Upper lobe of left lung (tissue), 6 donors: ENCODE results near the gene PPEF2. TPM values are rescaled to one million over a fixed set of nuclear protein-coding genes. Genes with fewer than 3 reads are reported as not detected.
A peak's percentile ranks its signal among the peaks of the same experiment; 100 is the strongest.

Experiments used
- ATAC-seq, 2 donors: fragments of 200-7000 bp; cut with Tn5 transposase; one replicate each; pipeline ENCODE4 v1.9.1; 2022; ENCODE audit warnings: mild to moderate bottlenecking in 2 of 2, moderate library complexity in 2 of 2; ENCODE audit not compliant: low FRiP score in 2 of 2
- DNase-seq, 2 donors: peaks; one replicate each; pipeline ENCODE4 v3.0.0-alpha.2; 2019 to 2020
- H3K27ac ChIP-seq, 4 donors: fragments of 200-600 bp; sonication (generic); one replicate each; pipeline ENCODE4 v1.5.1; 2016 to 2019
- H3K27me3 ChIP-seq, 4 donors: fragments of 200-600 bp; sonication (generic); one replicate each; pipeline ENCODE4 v1.5.1; 2017 to 2019
- H3K36me3 ChIP-seq, 4 donors: fragments of 200-600 bp; sonication (generic); one replicate each; pipeline ENCODE4 v1.5.1; 2016 to 2019
- H3K4me1 ChIP-seq, 4 donors: fragments of 200-600 bp; sonication (generic); one replicate each; pipeline ENCODE4 v1.5.1; 2018 to 2019
- H3K4me3 ChIP-seq, 4 donors: fragments of 200-600 bp; sonication (generic); one replicate each; pipeline ENCODE4 v1.5.1; 2017 to 2019; ENCODE audit warnings: mild to moderate bottlenecking in 2 of 4, moderate library complexity in 1 of 4
- H3K9me3 ChIP-seq, 4 donors: fragments of 200-600 bp; sonication (generic); one replicate each; pipeline ENCODE4 v1.5.1; 2018 to 2019
- EP300 ChIP-seq, 4 donors: sonication (generic); formaldehyde crosslinking; IDR thresholded peaks; one replicate each; pipeline ENCODE4 v1.5.1; 2017; ENCODE audit warnings: antibody characterized with exemption in 4 of 4, control low read depth in 2 of 4
- POLR2A ChIP-seq, 4 donors: fragments of 450-650 bp; IDR thresholded peaks; one replicate each; pipeline ENCODE4 v1.5.1; 2016 to 2017; ENCODE audit warnings: antibody characterized with exemption in 4 of 4, mild to moderate bottlenecking in 2 of 4
- POLR2AphosphoS5 ChIP-seq, 2 donors: sonication (generic); formaldehyde crosslinking; IDR thresholded peaks; one replicate each; pipeline ENCODE4 v1.5.1; 2017; ENCODE audit warnings: antibody characterized with exemption in 2 of 2
- WGBS, 2 donors: methylation state at CpG; one replicate each; pipeline ENCODE4 v1.1.5; 2017 to 2018; 5-methylcytosine and 5-hydroxymethylcytosine counted together
- total RNA-seq, 6 donors: library from RNA; depleted of rRNA in 4 of 6; stranded (reverse); fragments of >200 nt in 4 of 6; gene quantifications; one replicate each; pipeline versions ENCODE4 v1.1.0 to v1.2.1, GENCODE V29; 2016 to 2021
- TF ChIP-seq, protein P1 (sequence below), 6 experiments: fragments of 450-650 bp in 4 of 6; fragments of 200-600 bp in 2 of 6; sonication (generic) in 2 of 6; IDR thresholded peaks; one replicate each; pipeline ENCODE4 v1.5.1; 2016 to 2019; ENCODE audit warnings: antibody characterized with exemption in 6 of 6
- donor health status: DM: no; HTN: no; CAD: no; lungs with moderate emphysema.
- donor health status: DM: no; HTN: yes; CAD: no; lungs with severe emphysema.

The PPEF2 gene
- total RNA-seq, 6 donors from 2014 or later: not detected

DNA sequence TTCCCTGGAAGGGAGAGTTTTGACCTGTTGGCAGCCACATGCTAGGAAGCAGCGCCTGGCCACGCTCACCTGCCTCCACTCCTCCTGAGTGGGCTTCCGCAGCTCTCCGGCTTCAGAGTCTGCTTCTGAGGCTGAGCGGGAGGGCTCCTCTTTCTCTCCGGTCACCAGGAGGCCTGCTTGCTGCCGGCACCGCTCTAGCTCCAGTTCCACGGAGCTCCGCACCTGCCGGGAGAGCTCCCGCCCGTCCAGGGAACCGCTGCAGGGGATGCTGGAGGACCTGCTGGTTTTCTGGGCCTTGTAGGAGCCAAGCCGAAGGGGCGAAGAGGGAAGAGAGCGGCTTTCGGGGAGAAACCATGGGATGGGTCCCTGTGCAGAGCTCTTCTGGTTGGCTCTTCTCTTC is 26.0 kb downstream of the PPEF2 start:
- peak in 1 of 2 donors; percentile 55 for DNase-seq
- no peaks in the 10 kb centered on the region for H3K27me3 ChIP-seq
- TF ChIP-seq, protein P1, sequence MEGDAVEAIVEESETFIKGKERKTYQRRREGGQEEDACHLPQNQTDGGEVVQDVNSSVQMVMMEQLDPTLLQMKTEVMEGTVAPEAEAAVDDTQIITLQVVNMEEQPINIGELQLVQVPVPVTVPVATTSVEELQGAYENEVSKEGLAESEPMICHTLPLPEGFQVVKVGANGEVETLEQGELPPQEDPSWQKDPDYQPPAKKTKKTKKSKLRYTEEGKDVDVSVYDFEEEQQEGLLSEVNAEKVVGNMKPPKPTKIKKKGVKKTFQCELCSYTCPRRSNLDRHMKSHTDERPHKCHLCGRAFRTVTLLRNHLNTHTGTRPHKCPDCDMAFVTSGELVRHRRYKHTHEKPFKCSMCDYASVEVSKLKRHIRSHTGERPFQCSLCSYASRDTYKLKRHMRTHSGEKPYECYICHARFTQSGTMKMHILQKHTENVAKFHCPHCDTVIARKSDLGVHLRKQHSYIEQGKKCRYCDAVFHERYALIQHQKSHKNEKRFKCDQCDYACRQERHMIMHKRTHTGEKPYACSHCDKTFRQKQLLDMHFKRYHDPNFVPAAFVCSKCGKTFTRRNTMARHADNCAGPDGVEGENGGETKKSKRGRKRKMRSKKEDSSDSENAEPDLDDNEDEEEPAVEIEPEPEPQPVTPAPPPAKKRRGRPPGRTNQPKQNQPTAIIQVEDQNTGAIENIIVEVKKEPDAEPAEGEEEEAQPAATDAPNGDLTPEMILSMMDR (IDR thresholded peaks at IDR 0.05): no peak
- TF ChIP-seq POLR2A (IDR thresholded peaks at IDR 0.05) (no peak), POLR2AphosphoS5 (IDR thresholded peaks at IDR 0.05) (no peak)
- no peak for ATAC-seq
- H3K4me1 ChIP-seq: no peaks in the 10 kb centered on the region
- 90 to 92% methylated on average over 9 to 18 of the region's 18 CpGs for WGBS, 2 donors
- H3K9me3 ChIP-seq: no peaks in the 10 kb centered on the region
- H3K27ac ChIP-seq: no peak overlapping the region
- H3K36me3 ChIP-seq: no peaks in the 10 kb centered on the region
- H3K4me3 ChIP-seq: no peak overlapping the region

DNA sequence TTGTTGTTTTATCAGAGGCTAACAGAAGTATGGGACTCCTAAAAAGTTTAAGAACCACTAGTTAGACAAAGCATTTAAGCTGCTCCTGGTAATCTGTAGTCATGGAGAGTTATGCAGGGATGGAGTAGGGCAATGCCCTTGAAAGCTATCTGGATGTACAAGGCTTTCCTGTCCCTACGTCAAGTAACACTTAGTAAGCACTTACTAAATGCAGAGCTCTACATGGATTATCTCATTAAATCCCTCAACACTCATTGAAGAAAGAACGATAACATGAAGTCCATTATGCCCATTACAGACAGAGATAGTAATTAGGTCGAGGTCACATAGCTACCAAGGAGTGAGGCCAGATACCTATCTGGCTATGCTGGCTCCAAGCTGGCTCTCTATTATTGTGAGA is 33.2 kb downstream of the PPEF2 start:
- Histone ChIP-seq H3K27ac (no peak overlapping the region), H3K4me1 (no peaks in the 10 kb centered on the region), H3K36me3 (no peaks in the 10 kb centered on the region), H3K9me3 (no peaks in the 10 kb centered on the region), H3K4me3 (no peak overlapping the region), H3K27me3 (no peaks in the 10 kb centered on the region)
- ATAC-seq: no peak
- TF ChIP-seq POLR2AphosphoS5 (IDR thresholded peaks at IDR 0.05) (no peak), POLR2A (IDR thresholded peaks at IDR 0.05) (no peak), EP300 (IDR thresholded peaks at IDR 0.05) (no peak)
- TF ChIP-seq, protein P1 (IDR thresholded peaks at IDR 0.05): no peak
- no peak for DNase-seq
- WGBS, 2 donors: 50 to 56% methylated on average over 3 of the region's 3 CpGs

DNA sequence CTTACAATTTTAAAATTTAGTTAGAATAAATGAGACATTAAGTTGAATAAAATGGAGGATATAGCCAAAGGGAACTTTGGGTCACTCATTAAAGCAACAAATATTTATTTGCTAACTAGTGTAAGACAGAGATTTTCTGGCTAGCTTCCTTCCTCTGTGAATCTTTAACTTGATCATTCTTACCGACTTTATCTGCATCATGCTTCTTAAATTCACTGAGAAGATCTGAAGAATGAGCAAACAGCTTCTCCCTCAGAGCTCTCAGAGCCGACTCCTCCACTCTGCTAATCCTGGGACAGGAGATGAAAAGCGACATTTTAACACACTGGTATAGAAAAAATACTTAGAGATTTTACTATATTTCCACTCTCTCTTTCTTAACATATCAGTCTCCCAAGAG is 35.1 kb downstream of the PPEF2 start:
- ATAC-seq: no peak
- H3K27ac ChIP-seq: no peak overlapping the region
- 61 to 68% methylated on average over 3 of the region's 3 CpGs for WGBS, 2 donors
- H3K4me1 ChIP-seq: no peaks in the 10 kb centered on the region
- no peak for DNase-seq
- no peaks in the 10 kb centered on the region for H3K36me3 ChIP-seq
- no peaks in the 10 kb centered on the region for H3K9me3 ChIP-seq
- TF ChIP-seq POLR2A (IDR thresholded peaks at IDR 0.05) (no peak), POLR2AphosphoS5 (IDR thresholded peaks at IDR 0.05) (no peak), EP300 (IDR thresholded peaks at IDR 0.05) (no peak)
- TF ChIP-seq, protein P1 (IDR thresholded peaks at IDR 0.05): no peak
- no peaks in the 10 kb centered on the region for H3K27me3 ChIP-seq
- no peak overlapping the region for H3K4me3 ChIP-seq

DNA sequence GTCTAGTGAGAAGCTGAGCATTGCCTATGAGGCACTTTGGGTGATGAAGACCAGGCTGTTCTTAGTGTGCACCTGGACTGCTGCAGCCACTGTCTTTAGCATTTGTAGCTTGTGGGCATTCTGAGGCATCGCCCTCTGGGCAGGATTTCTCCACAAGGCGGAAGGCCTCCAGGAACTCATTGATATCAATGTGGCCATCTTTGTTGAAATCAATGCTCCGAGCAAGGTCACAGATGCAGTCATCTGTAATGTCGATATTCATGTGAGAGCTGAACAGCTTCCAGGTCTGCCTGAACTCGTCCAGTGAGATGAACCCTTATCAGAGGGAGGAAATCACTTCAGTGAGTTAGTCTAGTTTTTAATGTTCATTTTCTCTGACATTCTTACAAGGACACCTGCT is 41.6 kb downstream of the PPEF2 start:
- Histone ChIP-seq H3K9me3 (no peaks in the 10 kb centered on the region), H3K27ac (no peak overlapping the region), H3K4me1 (no peaks in the 10 kb centered on the region), H3K4me3 (no peak overlapping the region), H3K27me3 (no peaks in the 10 kb centered on the region), H3K36me3 (no peaks in the 10 kb centered on the region)
- no peak for TF ChIP-seq POLR2AphosphoS5 (IDR thresholded peaks at IDR 0.05)
- no peak for TF ChIP-seq EP300 (IDR thresholded peaks at IDR 0.05)
- no peak for TF ChIP-seq POLR2A (IDR thresholded peaks at IDR 0.05)
- TF ChIP-seq, protein P1 (IDR thresholded peaks at IDR 0.05): no peak
- DNase-seq: no peak
- ATAC-seq: no peak
- WGBS, 2 donors: 74 to 88% methylated on average over 4 to 5 of the region's 5 CpGs

DNA sequence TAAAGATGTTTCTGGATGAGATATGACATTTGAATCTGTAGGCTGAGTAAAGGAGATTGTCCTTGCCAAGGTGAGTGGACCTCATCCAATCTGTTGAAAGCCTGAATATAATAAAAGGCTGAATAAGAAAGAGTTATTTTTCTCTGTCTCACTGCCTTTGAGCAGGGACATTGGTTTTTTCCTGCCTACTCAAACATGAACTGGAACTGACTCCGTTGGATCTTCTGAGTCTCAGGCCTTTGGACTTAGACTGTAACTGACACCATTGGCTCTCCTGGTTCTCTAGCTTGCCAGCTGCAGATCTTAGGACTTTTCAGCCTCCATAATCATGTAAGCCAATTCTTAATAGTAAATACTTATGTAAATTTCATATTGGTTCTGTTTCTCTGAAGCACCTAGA is 43.5 kb downstream of the PPEF2 start:
- 83 to 88% methylated on average over 1 of the region's 1 CpG for WGBS, 2 donors
- Histone ChIP-seq H3K27me3 (no peaks in the 10 kb centered on the region), H3K4me1 (no peaks in the 10 kb centered on the region), H3K4me3 (no peak overlapping the region), H3K27ac (no peak overlapping the region), H3K36me3 (no peaks in the 10 kb centered on the region), H3K9me3 (no peaks in the 10 kb centered on the region)
- no peak for TF ChIP-seq EP300 (IDR thresholded peaks at IDR 0.05)
- TF ChIP-seq POLR2AphosphoS5 (IDR thresholded peaks at IDR 0.05): no peak
- no peak for TF ChIP-seq POLR2A (IDR thresholded peaks at IDR 0.05)
- TF ChIP-seq, protein P1 (IDR thresholded peaks at IDR 0.05): no peak
- ATAC-seq: no peak
- no peak for DNase-seq
